Effector memory CD4-positive, alpha-beta T cell (primary cell): ENCODE measurements around the gene USP36.
"Not testable (repeated sequence)": the region's sequence is repeated elsewhere in the genome, so short reads cannot be mapped to it uniquely, and the experiment has no call there.

Experiments used
- DNase-seq, 3 donors: peaks; one replicate each; pipeline ENCODE4 v3.0.0-alpha.2; 2020
- H3K27ac ChIP-seq: 2 replicates; pipeline ENCODE4 v1.7.0; 2013; ENCODE audit warnings: mild to moderate bottlenecking, low read length, moderate library complexity; ENCODE audit not compliant: insufficient read depth, poor library complexity, severe bottlenecking
- H3K27me3 ChIP-seq: replicated peaks from 2 replicates; pipeline ENCODE4 v1.7.0; 2013; ENCODE audit warnings: mild to moderate bottlenecking, low read length; ENCODE audit not compliant: insufficient read depth, control insufficient read depth, poor library complexity, severe bottlenecking
- H3K36me3 ChIP-seq: 2 replicates; pipeline ENCODE4 v1.7.0; 2013; ENCODE audit warnings: mild to moderate bottlenecking, low read length, moderate library complexity; ENCODE audit not compliant: control insufficient read depth, insufficient read depth
- H3K4me1 ChIP-seq: 2 replicates; pipeline ENCODE4 v1.7.0; 2013; ENCODE audit warnings: low read length, mild to moderate bottlenecking; ENCODE audit not compliant: control insufficient read depth, insufficient read depth, poor library complexity, severe bottlenecking
- H3K4me3 ChIP-seq: 2 replicates; pipeline ENCODE4 v1.7.0; 2013; ENCODE audit warnings: low read length, low read depth, mild to moderate bottlenecking; ENCODE audit not compliant: insufficient read depth, poor library complexity, severe bottlenecking
- H3K9me3 ChIP-seq: 2 replicates; pipeline ENCODE4 v1.7.0; 2013; ENCODE audit warnings: mild to moderate bottlenecking, low read length, moderate library complexity; ENCODE audit not compliant: control insufficient read depth

Gene USP36

DNA sequence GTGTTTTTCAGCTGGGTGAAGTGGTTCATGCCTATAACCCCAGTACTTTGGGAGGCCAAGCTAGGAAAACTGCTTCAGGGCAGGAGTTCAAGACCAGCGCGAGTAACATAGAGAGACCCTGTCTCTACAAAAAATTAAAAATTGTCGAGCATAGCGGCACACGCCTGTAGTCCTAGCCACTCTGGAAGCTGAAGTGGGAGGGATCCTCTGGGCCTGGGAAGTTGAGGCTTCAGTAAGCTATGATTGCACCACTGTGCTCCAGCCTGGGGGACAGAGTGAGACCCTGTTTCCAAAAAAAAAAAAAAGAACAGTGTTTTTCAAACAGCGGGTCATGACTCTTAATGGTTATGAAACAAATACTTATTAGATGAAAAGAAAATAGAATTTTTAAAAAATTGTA, 56.3 kb downstream of the USP36 start:
- Histone ChIP-seq H3K36me3 (no peaks in the 10 kb centered on the region), H3K9me3 (no peaks in the 10 kb centered on the region), H3K27me3 (no peaks in the 10 kb centered on the region), H3K27ac (no peak overlapping the region), H3K4me3 (no peak overlapping the region), H3K4me1 (peaks cover 37% of the 10 kb centered on the region)
- DNase-seq = no peak

DNA sequence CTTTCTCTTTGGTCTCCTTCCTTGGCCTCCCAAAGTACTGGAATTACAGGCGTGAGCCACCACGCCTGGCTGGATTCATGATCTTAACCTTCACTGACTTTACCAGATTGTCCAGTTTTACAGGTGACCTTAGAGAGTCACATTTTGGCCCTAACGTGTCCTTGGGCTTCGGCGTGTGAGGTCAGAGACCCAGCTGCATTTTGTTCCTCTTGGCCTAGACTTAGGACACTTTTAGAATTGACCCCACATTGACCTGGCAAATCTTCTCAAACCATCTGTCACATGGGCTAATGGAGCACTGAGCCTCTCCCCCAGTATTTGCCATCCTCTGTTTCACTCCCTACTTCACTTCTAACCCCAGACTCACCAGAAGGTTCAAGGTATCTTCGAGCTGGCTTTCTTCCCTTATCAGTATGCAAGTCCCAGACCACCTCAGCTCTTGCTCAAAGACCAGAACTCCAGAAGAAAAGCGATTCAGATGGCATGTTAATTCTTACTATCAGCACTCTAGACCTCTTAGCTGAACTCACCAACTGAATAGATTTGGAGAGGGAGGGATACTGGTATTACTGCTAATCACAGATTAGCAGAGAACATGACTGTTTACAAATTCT, 56.8 kb downstream of the USP36 start:
- Histone ChIP-seq H3K4me3 (no peak overlapping the region), H3K4me1 (peaks cover 34% of the 10 kb centered on the region), H3K36me3 (no peaks in the 10 kb centered on the region), H3K27me3 (no peaks in the 10 kb centered on the region), H3K9me3 (no peaks in the 10 kb centered on the region), H3K27ac (no peak overlapping the region)
- no peak for DNase-seq

DNA sequence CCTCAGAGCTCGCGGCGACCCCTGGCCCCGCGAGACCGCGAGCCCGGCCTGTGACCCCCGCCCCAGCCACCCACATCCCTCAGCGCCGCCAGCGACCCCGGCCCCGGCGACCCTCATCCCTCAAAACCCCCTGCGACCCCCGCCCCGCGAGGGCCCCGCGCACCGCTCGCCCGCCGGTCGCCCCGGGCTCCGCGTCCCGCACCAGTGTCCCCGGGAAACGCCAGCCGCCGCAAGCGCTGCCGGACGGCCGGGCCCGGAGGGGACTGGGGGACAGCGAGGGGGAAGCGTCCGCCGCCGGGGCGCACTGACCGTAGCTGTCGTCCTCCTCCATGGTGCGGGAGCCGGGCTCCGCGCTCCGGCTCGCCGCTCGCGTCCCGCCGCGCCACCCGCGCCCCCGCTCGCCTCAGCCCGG, 58.7 kb downstream of the USP36 start, which contains the start of gene CYTH1:
CYTH1 (minus strand) TSS at position 381 of the 412 bp plus-strand sequence; CDS start at position 331, 50 bp downstream.
- H3K9me3 ChIP-seq = no peaks in the 10 kb centered on the region
- H3K36me3 ChIP-seq = no peaks in the 10 kb centered on the region
- DNase-seq = no peak
- peak within 1 kb of the TSS; percentile 95 for H3K27ac ChIP-seq
- H3K4me1 ChIP-seq = peaks cover 39% of the 10 kb centered on the region
- peak within 1 kb of the TSS; percentile 93 for H3K4me3 ChIP-seq
- no peaks in the 10 kb centered on the region for H3K27me3 ChIP-seq

DNA sequence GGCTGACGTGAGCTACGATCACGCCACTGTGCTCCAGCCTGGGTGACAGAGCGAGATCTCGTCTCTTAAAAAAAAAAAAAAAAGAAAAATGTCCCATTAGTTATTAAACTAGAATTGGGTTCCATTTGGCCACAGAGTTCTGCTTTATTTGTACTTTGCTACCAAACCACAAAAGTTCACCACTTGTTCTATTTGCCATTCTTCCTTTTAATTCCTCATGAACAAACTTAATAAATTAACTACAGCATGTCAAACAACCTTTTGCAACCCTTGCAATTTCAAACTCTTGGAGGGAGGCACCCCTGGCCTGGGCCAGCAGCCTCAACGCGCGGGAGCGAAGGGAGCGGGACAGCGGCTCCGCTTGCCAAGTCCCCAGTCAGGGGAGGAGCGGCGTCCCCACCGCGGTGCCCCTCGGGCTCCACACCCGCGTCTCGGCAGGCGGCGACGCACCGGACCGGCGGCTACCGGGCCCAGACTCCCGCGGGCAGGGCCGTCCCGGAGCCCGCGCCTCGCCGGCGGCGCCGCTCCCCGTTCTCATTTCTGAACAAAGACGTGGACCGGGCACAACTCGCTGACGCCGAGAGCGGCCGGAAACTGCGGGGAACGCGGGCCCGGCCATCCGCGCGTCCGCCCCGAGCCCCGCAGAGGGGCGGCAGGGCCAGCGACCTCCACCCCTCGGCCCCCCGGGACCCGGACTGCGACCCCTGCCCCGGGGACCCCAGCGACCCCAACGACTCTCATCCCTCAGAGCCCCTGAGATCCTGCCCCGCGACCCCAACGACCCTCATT, 59.3 kb downstream of the USP36 start:
- H3K27me3 ChIP-seq = no peaks in the 10 kb centered on the region
- H3K4me3 ChIP-seq = peak overlapping the region; percentile 93
- peak overlapping the region; percentile 95 for H3K27ac ChIP-seq
- no peak for DNase-seq
- peaks cover 41% of the 10 kb centered on the region for H3K4me1 ChIP-seq
- no peaks in the 10 kb centered on the region for H3K9me3 ChIP-seq
- H3K36me3 ChIP-seq = no peaks in the 10 kb centered on the region

DNA sequence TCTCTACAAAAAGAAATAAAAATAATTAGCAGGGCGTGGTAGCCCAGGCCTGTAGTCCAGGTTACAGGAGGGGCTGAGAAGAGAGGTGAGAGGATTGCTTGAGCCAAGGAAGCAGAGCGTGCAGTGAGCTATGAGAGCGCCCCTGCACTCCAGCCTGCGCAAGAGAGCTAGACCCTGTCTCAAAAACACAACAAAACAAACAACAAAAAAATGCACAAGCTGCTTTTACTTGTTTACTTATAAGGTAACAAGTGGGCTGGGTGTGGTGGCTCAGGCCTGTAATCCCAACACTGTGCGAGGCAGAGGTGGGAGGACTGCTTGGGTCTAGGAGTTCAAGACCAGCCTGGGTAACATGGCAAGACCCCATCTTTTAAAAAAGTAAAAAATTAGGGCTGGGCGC, 60.3 kb downstream of the USP36 start:
- Histone ChIP-seq H3K4me3 (peak overlapping the region; percentile 93), H3K27me3 (no peaks in the 10 kb centered on the region), H3K9me3 (no peaks in the 10 kb centered on the region), H3K36me3 (no peaks in the 10 kb centered on the region), H3K27ac (peak overlapping the region; percentile 95), H3K4me1 (peaks cover 42% of the 10 kb centered on the region)
- no peak for DNase-seq

DNA sequence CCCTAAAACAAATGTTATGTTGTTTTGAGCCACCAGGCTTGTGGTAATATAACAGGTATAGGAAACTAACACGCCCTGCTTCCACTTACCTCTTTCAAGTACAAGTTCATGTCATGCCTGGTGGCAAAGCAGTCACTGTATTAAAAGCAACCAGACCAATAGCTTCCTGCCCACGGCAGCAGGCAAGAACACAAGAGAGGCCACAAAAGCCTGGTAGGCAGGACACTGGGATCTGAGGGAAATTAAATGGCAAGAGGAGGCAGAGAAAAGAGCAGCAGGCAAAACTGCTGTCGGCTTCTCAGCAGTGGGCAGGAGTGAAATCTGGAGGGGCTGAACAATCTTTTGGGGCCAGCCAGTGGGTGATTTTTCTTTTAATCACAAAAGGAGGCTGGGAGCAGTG, 60.8 kb downstream of the USP36 start:
- H3K27me3 ChIP-seq = no peaks in the 10 kb centered on the region

DNA sequence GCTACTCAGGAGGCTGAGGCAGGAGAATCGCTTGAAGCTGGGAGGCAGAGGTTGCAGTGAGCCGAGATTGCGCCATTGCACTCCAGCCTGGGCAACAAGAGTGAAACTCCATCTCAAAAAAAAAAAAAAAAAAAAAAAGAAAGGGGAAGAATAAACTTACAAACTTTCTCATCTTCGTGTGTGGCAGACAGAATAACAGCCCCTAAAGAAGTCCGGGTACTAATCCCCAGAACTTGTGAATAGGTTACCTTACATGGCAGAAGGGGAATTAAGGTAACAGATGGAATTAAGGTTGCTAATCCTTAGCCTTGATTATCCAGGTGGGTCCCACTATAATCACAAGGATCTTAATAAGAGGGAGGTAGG, 61.3 kb downstream of the USP36 start:
- H3K4me3 ChIP-seq = peak overlapping the region; percentile 93
- not testable (repeated sequence) for DNase-seq, H3K9me3 ChIP-seq, H3K27me3 ChIP-seq, H3K36me3 ChIP-seq
- peaks cover 38% of the 10 kb centered on the region for H3K4me1 ChIP-seq
- H3K27ac ChIP-seq = peak overlapping the region; percentile 95

More for the DNA sequence above, 60.8 kb downstream of the USP36 start:
- Histone ChIP-seq H3K9me3 (no peaks in the 10 kb centered on the region), H3K4me3 (peak overlapping the region; percentile 93), H3K36me3 (no peaks in the 10 kb centered on the region), H3K4me1 (peaks cover 39% of the 10 kb centered on the region), H3K27ac (peak overlapping the region; percentile 95)
- peak in 2 of 3 donors; percentile 50 to 62 for DNase-seq

DNA sequence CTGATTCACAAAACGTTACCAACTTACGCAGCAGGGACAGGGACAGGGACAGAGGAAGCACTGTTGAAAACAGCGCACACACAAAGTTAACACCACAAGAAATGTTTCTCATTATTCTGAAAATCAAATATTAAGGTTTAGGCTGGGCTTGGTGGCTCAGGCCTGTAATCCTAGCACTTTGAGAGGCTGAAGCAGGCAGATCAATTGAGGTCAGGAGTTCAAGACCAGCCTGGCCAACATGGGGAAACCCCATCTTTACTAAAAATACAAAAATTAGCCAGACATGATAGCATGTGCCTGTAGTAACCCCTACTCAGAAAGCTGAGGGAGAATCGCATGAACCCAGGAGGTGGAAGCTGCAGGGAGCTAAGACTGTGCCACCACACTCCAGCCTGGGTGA, 62.7 kb downstream of the USP36 start:
- H3K9me3 ChIP-seq = no peaks in the 10 kb centered on the region
- H3K4me3 ChIP-seq = no peak overlapping the region
- H3K36me3 ChIP-seq = no peaks in the 10 kb centered on the region
- H3K27me3 ChIP-seq = no peaks in the 10 kb centered on the region
- H3K4me1 ChIP-seq = peaks cover 34% of the 10 kb centered on the region
- peak overlapping the region; percentile 95 for H3K27ac ChIP-seq
- DNase-seq = no peak

DNA sequence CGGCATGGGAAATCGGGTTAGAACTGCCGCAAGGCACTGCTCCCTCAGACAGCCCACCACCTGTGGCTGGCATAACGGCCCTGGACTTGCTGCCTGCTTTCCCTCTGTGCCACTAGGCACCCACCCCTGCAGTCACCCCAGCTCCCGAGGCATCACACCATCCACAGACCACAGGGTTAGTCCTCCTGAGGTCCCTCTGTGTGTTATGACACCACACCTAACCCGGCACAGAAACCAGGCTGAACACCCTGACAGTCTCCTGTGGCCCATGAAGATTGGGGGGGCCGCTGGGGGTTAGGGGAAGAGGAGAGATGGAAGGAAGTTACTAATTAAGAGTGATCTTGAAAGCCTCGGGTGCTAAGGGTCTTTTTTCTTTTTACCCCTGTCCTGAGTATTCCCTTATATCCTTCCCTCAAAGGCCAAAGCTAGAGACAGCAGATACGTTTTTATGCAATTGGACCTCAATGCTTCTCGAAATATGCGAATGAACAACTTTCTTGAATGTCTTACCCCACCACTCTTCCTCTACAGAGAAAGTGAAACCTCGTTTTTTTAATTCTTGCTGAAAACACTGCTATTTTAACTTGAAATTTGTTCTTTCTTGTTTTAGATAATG, 65.5 kb downstream of the USP36 start:
- Histone ChIP-seq H3K4me3 (peak overlapping the region; percentile 48), H3K27ac (peak overlapping the region; percentile 95), H3K27me3 (no peaks in the 10 kb centered on the region), H3K9me3 (no peaks in the 10 kb centered on the region), H3K36me3 (no peaks in the 10 kb centered on the region), H3K4me1 (peaks cover 60% of the 10 kb centered on the region)
- peak; percentile 43 to 58 (median 54) for DNase-seq

DNA sequence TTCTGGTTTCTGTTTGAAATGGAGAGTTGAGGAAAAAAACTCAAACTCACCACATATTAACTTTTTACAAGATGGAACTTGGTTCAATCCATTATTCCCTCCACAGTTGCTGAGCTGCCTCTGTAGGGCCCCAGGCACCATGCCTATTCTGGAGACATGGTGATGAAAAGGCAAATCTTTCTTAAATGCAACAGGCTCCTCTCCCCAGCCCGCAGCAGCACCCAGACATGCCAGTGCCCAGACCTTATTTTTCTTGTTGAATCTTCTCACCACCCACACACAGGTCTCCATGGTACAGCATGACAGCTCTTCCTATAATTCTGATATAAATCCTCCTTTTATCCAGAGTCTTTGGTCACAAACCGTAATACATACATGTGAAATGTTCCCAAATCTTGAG, 66.2 kb downstream of the USP36 start:
- H3K36me3 ChIP-seq = no peaks in the 10 kb centered on the region
- peak overlapping the region; percentile 95 for H3K27ac ChIP-seq
- H3K27me3 ChIP-seq = no peaks in the 10 kb centered on the region
- H3K4me1 ChIP-seq = peaks cover 67% of the 10 kb centered on the region
- H3K4me3 ChIP-seq = peak overlapping the region; percentile 48
- H3K9me3 ChIP-seq = no peaks in the 10 kb centered on the region
- no peak for DNase-seq
